NCI-H146 treated with DMSO at 0.1 percent for 48 hours (cell line): Measurements from ENCODE around the gene WDFY4.

Source experiments
- DNase-seq: peaks from one replicate; lab custom pipeline; 2025; ENCODE audit not compliant: unreplicated experiment; lab: John Stamatoyannopoulos, UW

The WDFY4 gene

GRCh38 chr10:48791267-48791928 is 106.7 kb downstream of the WDFY4 start:
- no peak for DNase-seq

GRCh38 chr10:48792121-48792520 is 107.4 kb downstream of the WDFY4 start:
- DNase-seq = no peak

- no peak for DNase-seq
Measured at GRCh38 chr10:48792687-48793096, 108.0 kb downstream of the WDFY4 start.

- no peak for DNase-seq
Measured at GRCh38 chr10:48794074-48794473, 109.4 kb downstream of the WDFY4 start.

DNA sequence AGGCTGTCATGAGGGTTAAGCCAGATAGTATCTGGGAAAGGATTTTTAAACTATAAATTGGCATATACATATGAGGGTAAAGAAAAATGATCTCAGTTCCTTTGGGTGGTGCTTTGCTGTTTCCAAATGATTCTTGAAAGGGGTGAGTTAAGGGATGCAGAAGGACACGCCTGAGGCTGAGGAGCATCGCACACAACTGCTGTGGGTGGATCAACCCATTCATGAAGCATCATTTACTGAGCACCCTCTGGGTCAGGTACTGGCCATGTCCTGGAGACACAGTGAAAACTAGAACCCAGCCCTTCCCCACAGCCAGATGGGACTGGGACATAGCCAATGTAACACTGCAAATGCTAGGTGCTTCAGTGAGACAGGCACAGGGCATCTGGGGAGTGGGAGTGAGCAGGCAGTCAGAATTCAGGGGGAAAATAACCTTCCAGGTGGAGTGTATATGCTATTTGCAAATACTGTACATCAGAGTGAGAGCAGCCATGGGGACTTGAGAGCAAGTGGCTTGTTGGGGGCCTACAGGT is 112.1 kb downstream of the WDFY4 start:
- no peak for DNase-seq

DNA sequence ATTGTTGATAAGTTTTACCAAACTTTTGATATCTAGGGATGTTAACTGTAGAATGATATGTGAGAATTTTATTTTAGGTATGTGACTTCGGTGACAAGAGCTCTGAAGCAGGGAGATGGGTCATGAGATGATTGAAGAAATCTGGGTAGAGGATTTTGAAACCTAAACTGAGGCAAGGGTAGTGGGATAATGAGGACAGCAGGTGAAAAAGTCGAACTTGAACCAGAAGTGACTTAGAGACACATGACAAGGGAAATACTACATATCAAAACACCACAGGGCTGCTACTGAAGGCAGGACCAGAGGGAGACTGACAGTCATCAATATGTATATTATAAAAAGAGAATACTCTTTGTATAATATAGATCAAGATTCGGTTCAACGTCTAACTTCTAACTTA is 113.2 kb downstream of the WDFY4 start:
- no peak for DNase-seq

- DNase-seq = no peak
Measured at GRCh38 chr10:48798481-48799254, 114.0 kb downstream of the WDFY4 start.

- DNase-seq = no peak
Measured at GRCh38 chr10:48799341-48800006, 114.8 kb downstream of the WDFY4 start.

- no peak for DNase-seq
Measured at GRCh38 chr10:48800007-48800675, 115.5 kb downstream of the WDFY4 start.

- DNase-seq = no peak
Measured at GRCh38 chr10:48801001-48801421, 116.3 kb downstream of the WDFY4 start.

GRCh38 chr10:48802611-48803071 is 118.0 kb downstream of the WDFY4 start:
- no peak for DNase-seq

DNA sequence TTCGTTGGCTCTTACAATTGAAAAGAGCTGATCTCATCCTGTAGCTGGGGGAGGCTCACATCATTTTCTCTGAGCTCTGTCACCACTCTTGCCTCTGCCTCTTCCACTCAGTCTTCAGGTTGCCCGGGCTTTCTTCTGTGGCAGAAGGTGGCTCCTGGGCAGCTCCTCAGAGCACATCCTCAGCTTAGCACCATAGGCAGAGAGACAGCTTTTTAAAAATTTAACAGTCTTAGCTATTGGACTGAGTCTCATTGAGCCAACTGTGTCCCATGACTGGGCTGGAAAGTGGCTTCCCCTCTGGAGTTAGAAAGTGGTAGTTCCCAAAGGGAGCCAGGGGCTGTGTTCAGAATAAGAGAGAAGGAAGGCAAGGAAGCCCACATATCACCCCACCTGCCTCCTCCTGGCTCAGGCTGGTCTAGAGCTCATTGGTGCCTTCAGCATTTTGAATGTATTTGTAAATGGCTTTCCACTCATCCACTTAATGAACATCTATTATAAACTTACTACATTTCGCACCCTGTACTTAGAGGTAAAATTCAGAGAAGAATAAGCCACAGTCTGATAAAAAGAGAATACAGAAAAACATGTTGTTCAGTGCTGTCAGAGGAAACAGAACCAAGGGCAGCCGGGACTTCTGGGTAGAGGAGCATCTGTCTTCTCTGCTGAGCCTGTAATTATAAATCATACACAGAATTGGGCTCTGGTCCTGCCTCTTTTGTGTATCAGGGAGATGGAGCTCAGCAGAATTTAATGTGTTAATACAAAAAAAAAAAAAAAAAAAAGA is 119.3 kb downstream of the WDFY4 start:
- no peak for DNase-seq

- DNase-seq = peak; percentile 24
Measured at GRCh38 chr10:48804740-48805182, 120.1 kb downstream of the WDFY4 start.

DNA sequence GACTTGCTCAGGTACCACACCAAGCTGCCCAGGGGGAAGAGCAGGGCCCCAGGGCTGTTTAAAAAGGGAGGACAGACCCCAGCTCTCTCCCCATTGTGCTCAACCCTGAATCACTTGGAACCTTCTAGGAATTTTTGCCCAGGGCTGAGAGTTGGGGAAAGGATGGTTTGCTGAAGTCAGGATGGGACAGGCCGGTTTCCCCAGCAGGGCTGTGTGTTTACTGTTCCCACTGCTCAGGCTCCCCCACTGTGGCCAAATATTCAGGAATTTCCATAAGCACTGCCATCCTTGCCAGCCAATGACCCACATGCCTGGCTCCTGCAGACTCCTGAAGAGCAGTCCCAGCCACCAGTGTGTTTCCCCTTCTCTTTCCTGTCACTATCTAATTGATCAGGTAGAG is 120.7 kb downstream of the WDFY4 start:
- DNase-seq = no peak

- no peak for DNase-seq
Measured at GRCh38 chr10:48805848-48806247, 121.2 kb downstream of the WDFY4 start.

DNA sequence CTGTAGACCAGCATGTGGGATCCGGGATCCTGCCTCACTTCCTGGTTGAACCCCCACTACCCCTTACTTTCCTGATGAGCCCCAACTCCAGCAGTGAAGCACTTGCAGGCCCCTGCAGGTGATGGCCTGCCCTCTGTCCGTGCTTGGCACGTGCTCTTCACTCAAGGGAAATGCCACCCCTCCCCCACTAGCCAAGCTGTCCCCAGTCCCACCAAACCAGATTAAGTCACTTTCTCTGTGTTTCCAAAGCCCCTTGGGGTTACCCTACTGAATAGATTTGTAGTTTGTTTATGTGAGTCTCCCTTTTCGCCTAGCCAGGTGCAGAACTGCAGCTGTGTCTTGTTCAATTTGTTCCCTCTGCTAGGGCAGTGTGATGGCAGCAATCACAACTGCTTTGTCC is 121.7 kb downstream of the WDFY4 start:
- DNase-seq = no peak

DNA sequence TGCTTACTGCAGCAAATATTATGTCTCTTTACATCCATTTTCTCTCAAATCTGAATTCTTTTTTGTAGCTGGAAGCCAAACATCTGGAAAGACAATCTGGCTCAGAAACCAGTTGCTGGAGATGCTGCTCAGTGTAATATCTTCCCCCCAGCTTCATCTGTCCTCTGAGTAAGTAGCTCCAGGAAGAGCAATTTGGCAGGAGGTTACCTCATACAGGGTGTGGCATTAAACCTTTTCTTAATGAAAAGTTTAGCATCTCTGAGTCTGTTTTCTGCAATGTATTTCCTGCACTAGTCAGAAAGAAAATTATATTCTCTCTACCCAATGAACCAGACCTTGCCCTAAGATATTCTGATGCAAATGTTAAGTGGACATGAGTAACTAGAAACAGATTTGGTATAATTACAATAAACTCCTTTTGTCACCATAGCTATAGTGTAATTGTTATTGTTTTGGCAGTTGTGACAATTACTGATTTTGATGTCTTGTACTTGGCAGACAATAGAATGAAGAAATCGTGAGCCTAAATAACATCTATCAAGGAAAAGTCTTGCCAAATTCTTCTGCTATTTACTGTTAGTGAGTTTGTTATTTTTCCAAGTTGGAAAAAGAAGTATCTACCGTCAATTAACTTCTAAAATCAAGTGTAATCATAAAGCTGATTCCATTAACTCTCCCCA is 123.3 kb downstream of the WDFY4 start:
- DNase-seq = no peak

DNA sequence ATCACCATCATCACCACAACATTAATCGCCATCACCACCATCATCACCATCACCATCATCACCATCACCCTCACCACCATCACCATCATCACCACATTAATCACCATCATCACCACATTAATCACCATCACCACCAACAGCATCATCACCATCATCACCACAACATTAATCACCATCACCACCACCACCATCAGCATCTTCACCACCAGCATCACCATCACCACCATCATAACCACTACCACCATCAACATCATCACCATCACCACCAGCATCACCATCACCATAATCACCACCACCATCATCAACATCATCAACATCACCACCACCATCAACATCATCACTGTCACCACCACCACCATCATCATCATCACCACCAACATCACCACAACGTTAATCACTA is 124.6 kb downstream of the WDFY4 start:
- DNase-seq = no peak

DNA sequence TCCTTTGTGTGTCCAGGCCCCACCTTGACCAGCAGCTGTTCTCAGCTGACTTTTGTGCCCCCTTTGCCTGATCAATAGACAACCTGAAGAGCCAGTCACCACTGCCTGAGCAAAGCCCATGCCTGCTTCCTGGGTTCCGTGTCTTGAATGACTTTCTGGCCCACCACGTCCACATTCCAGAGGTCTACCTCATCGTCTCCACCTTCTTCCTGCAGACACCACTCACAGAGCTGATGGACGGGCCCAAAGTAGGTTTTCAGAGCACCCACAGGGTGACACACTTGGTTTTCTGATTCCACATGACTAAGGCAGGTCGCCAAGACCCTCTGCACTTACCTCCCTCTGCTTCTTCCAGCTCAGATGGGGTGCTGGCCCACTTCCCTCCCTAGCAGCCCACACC is 126.8 kb downstream of the WDFY4 start:
- no peak for DNase-seq

DNA sequence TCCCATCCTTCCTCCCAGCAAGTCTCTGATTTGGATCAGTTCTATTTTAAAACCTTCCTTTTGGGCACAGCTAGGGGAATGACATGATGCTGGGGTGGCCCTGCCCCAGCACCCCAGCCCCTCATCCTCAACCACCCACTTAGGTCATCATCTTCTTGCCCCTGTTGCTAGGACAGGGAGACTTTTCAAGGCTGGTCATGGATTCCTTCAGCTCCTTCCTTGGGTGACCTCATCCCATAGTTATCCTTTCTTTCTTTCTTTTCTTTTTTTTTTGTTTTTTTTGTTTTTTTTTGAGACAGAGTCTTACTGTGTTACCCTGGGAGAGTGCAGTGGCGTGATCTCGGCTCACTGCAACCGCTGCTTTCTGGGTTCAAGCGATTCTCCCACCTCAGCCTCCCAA is 127.2 kb downstream of the WDFY4 start:
- no peak for DNase-seq
